CD4-positive, alpha-beta T cell (primary cell): ENCODE results near the gene STK24. TPM values are rescaled to one million over a fixed set of nuclear protein-coding genes. Genes with fewer than 3 reads are reported as not detected.
A peak's percentile ranks its signal among the peaks of the same experiment; 100 is the strongest.

Experiments used
- ATAC-seq: fragments of 200-7000 bp; cut with Tn5 transposase; one replicate; pipeline ENCODE4 v1.10.0; 2022; ENCODE audit warnings: mild to moderate bottlenecking; ENCODE audit not compliant: poor library complexity
- CTCF ChIA-PET: fragments of 350-600 bp; sonication (Branson Sonifier 250); formaldehyde crosslinking; loops from one replicate; lab custom pipeline; 2021; ENCODE audit warnings: antibody characterized with exemption, inconsistent platforms; lab: Charles Lee
- POLR2A ChIA-PET: fragments of 350-600 bp; sonication (Branson Sonifier 250); formaldehyde crosslinking; loops from one replicate; lab custom pipeline; 2021; ENCODE audit warnings: antibody characterized with exemption, inconsistent platforms; lab: Charles Lee
- DNase-seq, 14 experiments: peaks; one replicate each; pipeline ENCODE4 v3.0.0-alpha.2; 2013 to 2020; ENCODE audit warnings: mixed read lengths in 2 of 14
- H3K27ac ChIP-seq, 2 donors: one replicate each; pipeline versions ENCODE4 v1.5.1 to v1.7.0; 2013; ENCODE audit warnings: low read length in 2 of 2, low read depth in 1 of 2, mild to moderate bottlenecking in 1 of 2
- H3K27me3 ChIP-seq, 2 experiments: 1 replicate in 1 of 2; 2 replicates in 1 of 2; pipeline versions ENCODE4 v1.6.1 to v1.7.0; 2013; ENCODE audit warnings: low read length in 2 of 2, control low read depth in 1 of 2, mild to moderate bottlenecking in 1 of 2, moderate library complexity in 1 of 2; ENCODE audit not compliant: insufficient read depth in 2 of 2, control insufficient read depth in 1 of 2
- H3K36me3 ChIP-seq: one replicate; pipeline ENCODE4 v1.6.1; 2013; ENCODE audit warnings: low read length, control low read depth; ENCODE audit not compliant: insufficient read depth
- H3K4me1 ChIP-seq: one replicate; pipeline ENCODE4 v1.6.1; 2013; ENCODE audit warnings: low read length, control low read depth; ENCODE audit not compliant: insufficient read depth
- H3K4me3 ChIP-seq: one replicate; pipeline ENCODE4 v1.5.1; 2013; ENCODE audit warnings: mild to moderate bottlenecking, low read length, moderate library complexity
- H3K9me3 ChIP-seq, 2 experiments: 1 replicate in 1 of 2; 2 replicates in 1 of 2; pipeline versions ENCODE4 v1.6.1 to v1.7.0; 2013; ENCODE audit warnings: low read length in 2 of 2, mild to moderate bottlenecking in 2 of 2, control low read depth in 1 of 2, moderate library complexity in 1 of 2; ENCODE audit not compliant: control insufficient read depth in 1 of 2, insufficient read depth in 1 of 2
- H3K27ac Mint-ChIP-seq: one replicate; pipeline ENCODE4 v1.8.0; 2020; ENCODE audit warnings: mixed read lengths
- H3K27me3 Mint-ChIP-seq: one replicate; pipeline ENCODE4 v1.8.0; 2021; ENCODE audit warnings: mixed read lengths
- H3K36me3 Mint-ChIP-seq: one replicate; pipeline ENCODE4 v1.8.0; 2021; ENCODE audit warnings: low read depth, mixed read lengths
- H3K4me1 Mint-ChIP-seq: one replicate; pipeline ENCODE4 v1.8.0; 2021; ENCODE audit warnings: low read depth, mixed read lengths
- H3K4me3 Mint-ChIP-seq: one replicate; pipeline ENCODE4 v1.8.0; 2020; ENCODE audit warnings: mild to moderate bottlenecking, mixed read lengths
- H3K9me3 Mint-ChIP-seq: one replicate; pipeline ENCODE4 v1.8.0; 2020; ENCODE audit warnings: mixed read lengths
- intact Hi-C, 2 experiments: fragments of 100-400 bp; cut with DNase I in 1 of 2; cut with micrococcal nuclease in 1 of 2; formaldehyde crosslinking; loops; one replicate each; pipeline versions ENCODE4 v1.15.1 to v1.9.0; 2023 to 2025; cut with DNase I, micrococcal nuclease
- total RNA-seq, 174 experiments: library from RNA in 2 of 174; stranded (reverse) in 2 of 174; gene quantifications; one replicate each; pipeline ENCODE4 v1.2.3 and lab custom pipeline; 2021 to 2026
- TF ChIP-seq, protein P1 (sequence below): fragments of 200-600 bp; IDR thresholded peaks from one replicate; pipeline ENCODE4 v1.8.0; 2022; ENCODE audit warnings: antibody characterized with exemption, mild to moderate bottlenecking

STK24 gene
- total RNA-seq, 2 experiments from 2014 or later, result 82.3 to 85.2 TPM

DNA sequence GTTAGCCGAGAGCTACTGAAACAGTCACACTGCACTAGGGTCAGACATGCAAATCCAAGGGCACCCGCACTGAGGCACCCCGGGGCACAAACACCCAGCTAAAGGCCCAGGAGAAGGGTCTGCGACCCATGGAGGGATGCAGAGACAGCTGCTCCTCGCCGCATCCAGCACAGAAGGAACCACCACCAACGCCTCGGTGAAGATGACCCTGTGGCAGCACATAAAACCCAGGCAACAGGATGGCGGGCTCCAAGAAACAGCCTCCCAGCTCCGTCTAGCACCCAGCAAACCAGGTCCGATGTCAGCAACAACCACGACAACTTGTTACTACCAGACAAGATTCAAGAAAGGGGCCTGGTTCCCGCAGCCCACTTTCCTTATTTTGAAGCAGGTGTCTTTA lies 82.1 kb downstream of the STK24 start:
- H3K27ac Mint-ChIP-seq, result peak overlapping the region; percentile 15
- Histone ChIP-seq H3K36me3 (peaks cover 38% of the 10 kb centered on the region), H3K9me3 (no peaks in the 10 kb centered on the region), H3K4me3 (no peak overlapping the region), H3K4me1 (peaks cover 45% of the 10 kb centered on the region), H3K27me3 (no peaks in the 10 kb centered on the region), H3K27ac (no peak overlapping the region)
- peaks cover 66% of the 10 kb centered on the region for H3K36me3 Mint-ChIP-seq
- ChIA-PET POLR2A (interaction anchor here (1.6 kb wide), 1 partner anchor 49 kb away, joined by 3 read pairs; no protein-coding TSS in a partner anchor), CTCF (interaction anchor here (1.4 kb wide), 1 partner anchor 10 kb away, joined by 4 read pairs; no protein-coding TSS in a partner anchor)
- intact Hi-C loops, result no loop called here
- TF ChIP-seq, protein P1, sequence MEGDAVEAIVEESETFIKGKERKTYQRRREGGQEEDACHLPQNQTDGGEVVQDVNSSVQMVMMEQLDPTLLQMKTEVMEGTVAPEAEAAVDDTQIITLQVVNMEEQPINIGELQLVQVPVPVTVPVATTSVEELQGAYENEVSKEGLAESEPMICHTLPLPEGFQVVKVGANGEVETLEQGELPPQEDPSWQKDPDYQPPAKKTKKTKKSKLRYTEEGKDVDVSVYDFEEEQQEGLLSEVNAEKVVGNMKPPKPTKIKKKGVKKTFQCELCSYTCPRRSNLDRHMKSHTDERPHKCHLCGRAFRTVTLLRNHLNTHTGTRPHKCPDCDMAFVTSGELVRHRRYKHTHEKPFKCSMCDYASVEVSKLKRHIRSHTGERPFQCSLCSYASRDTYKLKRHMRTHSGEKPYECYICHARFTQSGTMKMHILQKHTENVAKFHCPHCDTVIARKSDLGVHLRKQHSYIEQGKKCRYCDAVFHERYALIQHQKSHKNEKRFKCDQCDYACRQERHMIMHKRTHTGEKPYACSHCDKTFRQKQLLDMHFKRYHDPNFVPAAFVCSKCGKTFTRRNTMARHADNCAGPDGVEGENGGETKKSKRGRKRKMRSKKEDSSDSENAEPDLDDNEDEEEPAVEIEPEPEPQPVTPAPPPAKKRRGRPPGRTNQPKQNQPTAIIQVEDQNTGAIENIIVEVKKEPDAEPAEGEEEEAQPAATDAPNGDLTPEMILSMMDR, result no peak
- ATAC-seq, result no peak
- no peaks in the 10 kb centered on the region for H3K9me3 Mint-ChIP-seq
- H3K27me3 Mint-ChIP-seq, result no peaks in the 10 kb centered on the region
- no peak for DNase-seq
- peaks cover 78% of the 10 kb centered on the region for H3K4me1 Mint-ChIP-seq
- no peak overlapping the region for H3K4me3 Mint-ChIP-seq

DNA sequence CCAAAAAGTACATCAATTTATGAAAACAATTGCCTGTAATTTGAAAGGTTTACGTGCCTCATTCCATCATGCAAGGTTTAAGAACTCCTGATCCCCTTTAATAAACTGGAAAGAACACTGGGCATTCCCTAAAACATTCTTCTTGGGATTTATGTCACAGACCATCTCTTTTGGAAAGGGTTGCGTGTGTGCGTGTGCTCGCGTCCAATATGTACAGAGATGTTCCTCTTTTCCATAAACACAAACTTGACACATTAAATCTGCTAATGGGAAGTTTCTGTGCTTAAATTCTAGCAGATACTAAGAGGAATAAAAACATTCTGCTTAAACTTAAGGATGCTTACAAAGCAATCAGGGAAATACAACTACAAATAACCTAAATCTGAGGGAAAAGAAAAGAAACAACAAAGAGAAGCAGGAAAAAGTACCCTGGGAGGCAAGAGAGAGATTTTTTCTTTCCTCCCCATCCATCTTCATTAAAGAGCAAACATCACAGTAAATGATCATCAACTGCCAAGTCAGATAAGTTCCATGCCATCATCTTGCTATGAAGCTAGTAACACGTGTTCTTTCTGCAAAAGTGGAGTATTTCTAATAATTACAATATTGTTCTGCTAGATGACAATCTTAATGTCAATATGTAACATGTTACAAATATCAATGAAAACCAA lies 83.7 kb downstream of the STK24 start:
- H3K9me3 Mint-ChIP-seq, result no peaks in the 10 kb centered on the region
- Histone ChIP-seq H3K27ac (no peak overlapping the region), H3K4me3 (no peak overlapping the region), H3K36me3 (peaks cover 33% of the 10 kb centered on the region), H3K27me3 (no peaks in the 10 kb centered on the region), H3K9me3 (no peaks in the 10 kb centered on the region), H3K4me1 (peaks cover 52% of the 10 kb centered on the region)
- CTCF ChIA-PET, result no interaction called here
- ATAC-seq (no peak), DNase-seq (no peak)
- TF ChIP-seq, protein P1, result no peak
- H3K27me3 Mint-ChIP-seq, result no peaks in the 10 kb centered on the region
- POLR2A ChIA-PET, result no interaction called here
- peaks cover 86% of the 10 kb centered on the region for H3K4me1 Mint-ChIP-seq
- intact Hi-C loops, result no loop called here
- H3K4me3 Mint-ChIP-seq, result no peak overlapping the region
- H3K27ac Mint-ChIP-seq, result peak overlapping the region; percentile 43
- H3K36me3 Mint-ChIP-seq, result peaks cover 63% of the 10 kb centered on the region

DNA sequence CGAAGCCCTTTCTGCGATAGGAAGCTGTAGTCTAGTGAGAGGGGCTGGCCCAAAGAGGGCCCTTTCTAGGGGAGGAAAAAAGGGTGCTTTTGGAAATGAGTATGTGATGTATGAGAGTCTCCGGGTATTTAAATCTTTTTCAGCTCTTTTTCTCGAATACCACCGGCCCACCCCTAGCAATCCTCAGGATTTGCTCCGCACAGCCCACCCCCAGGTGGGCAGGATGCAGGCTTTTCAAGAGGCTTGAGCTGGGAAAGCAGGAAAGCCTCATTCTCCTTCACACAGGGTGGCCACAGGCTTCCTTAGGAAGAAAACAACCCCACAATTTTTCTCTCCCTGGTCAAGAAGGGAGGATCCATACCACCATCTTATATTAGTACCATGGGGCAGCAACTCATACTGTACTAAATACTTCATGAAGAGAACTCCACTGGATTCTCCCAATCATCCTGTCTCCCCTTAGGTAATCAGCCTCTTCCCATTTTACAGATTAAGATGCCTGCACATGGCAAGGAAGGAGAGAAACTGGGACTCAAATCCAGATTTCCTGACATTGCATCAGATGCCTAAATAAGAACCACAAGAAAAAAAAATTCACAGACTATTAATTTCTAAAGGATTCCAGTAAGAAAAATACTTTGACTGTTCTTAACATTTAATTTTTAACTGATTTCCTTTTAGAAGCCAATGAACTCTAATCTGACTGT lies 84.4 kb downstream of the STK24 start:
- H3K36me3 ChIP-seq, result peaks cover 30% of the 10 kb centered on the region
- DNase-seq, result no peak
- H3K9me3 ChIP-seq, result no peaks in the 10 kb centered on the region
- intact Hi-C loops, result no loop called here
- Mint-ChIP-seq H3K9me3 (no peaks in the 10 kb centered on the region), H3K27ac (peak overlapping the region; percentile 72), H3K4me1 (peaks cover 86% of the 10 kb centered on the region), H3K27me3 (no peaks in the 10 kb centered on the region), H3K36me3 (peaks cover 57% of the 10 kb centered on the region), H3K4me3 (no peak overlapping the region)
- H3K4me3 ChIP-seq, result no peak overlapping the region
- CTCF ChIA-PET, result no interaction called here
- POLR2A ChIA-PET, result interaction anchor here (0.7 kb wide), 2 partner anchors 15 to 1060 kb away, joined by 3 read pairs; no protein-coding TSS in a partner anchor
- no peak overlapping the region for H3K27ac ChIP-seq
- TF ChIP-seq, protein P1, result no peak
- peaks cover 55% of the 10 kb centered on the region for H3K4me1 ChIP-seq
- H3K27me3 ChIP-seq, result no peaks in the 10 kb centered on the region
- ATAC-seq, result no peak
